ENCODE results near the gene ACTR3C.

GRCh38 chr7:150368884-150369747 is 45.8 kb upstream of the ACTR3C start:
- TF ChIP-seq, protein P1, sequence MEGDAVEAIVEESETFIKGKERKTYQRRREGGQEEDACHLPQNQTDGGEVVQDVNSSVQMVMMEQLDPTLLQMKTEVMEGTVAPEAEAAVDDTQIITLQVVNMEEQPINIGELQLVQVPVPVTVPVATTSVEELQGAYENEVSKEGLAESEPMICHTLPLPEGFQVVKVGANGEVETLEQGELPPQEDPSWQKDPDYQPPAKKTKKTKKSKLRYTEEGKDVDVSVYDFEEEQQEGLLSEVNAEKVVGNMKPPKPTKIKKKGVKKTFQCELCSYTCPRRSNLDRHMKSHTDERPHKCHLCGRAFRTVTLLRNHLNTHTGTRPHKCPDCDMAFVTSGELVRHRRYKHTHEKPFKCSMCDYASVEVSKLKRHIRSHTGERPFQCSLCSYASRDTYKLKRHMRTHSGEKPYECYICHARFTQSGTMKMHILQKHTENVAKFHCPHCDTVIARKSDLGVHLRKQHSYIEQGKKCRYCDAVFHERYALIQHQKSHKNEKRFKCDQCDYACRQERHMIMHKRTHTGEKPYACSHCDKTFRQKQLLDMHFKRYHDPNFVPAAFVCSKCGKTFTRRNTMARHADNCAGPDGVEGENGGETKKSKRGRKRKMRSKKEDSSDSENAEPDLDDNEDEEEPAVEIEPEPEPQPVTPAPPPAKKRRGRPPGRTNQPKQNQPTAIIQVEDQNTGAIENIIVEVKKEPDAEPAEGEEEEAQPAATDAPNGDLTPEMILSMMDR (conservative IDR thresholded peaks at IDR 0.05; ENCODE audit: low read length), result no peak
- TF ChIP-seq EZH2phosphoT487 (IDR thresholded peaks at IDR 0.05; ENCODE audit: borderline replicate concordance, low read depth, low read length), result no peak
